ENCODE data around the gene TAPBP. TPM values are rescaled to one million over a fixed set of nuclear protein-coding genes. Genes with fewer than 3 reads are reported as not detected.

The TAPBP gene
- total and polyA plus RNA-seq, 9 of the 15 experiments (the other 6 are each of a cell fraction or from before 2014, with no cell fraction given), result 5.6 to 74.0 (median 22.3) TPM

DNA sequence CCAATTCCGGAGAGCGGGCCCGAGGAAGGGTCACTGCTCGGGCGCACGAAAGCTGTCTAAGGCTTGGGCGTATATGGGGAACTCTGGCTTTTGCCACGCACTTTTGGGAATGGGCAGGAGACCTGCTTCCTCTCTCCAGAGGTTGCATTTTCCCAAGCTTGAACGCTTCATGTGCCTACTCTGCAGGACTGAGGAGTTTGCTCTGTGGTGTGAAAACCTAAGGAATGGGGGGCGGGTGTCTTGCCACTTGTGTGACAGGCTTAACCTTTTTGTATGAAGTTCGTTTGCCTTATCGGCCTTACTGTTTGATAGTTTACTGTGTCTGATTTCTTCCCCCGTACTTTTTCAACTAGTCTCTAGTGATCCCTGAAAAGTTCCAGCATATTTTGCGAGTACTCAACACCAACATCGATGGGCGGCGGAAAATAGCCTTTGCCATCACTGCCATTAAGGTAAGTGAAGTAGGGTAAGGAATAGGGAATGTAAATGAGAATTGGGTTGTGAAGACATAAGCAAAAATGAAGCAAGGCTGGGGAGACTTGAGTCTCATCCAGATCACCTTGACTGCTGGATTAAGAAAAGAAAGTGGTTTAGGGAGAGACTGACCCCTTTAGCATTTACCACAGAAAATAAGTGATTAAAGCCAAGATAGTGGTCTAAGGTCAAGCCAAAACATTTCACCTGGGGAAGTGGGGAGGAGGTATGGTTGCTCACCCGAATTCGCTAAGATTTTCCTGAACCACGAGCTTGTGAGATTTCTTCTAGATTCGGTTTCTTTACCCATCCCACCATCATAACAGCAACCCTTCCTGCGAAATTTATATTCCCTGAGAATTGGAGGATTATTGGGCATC lies 41.4 kb downstream of the TAPBP start (continued):
- TF ChIP-seq TOE1 (IDR thresholded peaks at IDR 0.05; ENCODE audit: borderline replicate concordance), result no peak
- no peak for TF ChIP-seq TOE1 (CRISPR knock-in tag; IDR thresholded peaks at IDR 0.05; ENCODE audit: borderline replicate concordance, low read depth)
- TF ChIP-seq CC2D1A (IDR thresholded peaks at IDR 0.05), result no peak
- TF ChIP-seq ZNF347 (CRISPR knock-in tag; IDR thresholded peaks at IDR 0.05; ENCODE audit: low read depth), result no peak
- TF ChIP-seq ZSCAN29 (IDR thresholded peaks at IDR 0.05), result no peak
- TF ChIP-seq ZNF143 (CRISPR knock-in tag; IDR thresholded peaks at IDR 0.05), result no peak
- TF ChIP-seq, protein P1, sequence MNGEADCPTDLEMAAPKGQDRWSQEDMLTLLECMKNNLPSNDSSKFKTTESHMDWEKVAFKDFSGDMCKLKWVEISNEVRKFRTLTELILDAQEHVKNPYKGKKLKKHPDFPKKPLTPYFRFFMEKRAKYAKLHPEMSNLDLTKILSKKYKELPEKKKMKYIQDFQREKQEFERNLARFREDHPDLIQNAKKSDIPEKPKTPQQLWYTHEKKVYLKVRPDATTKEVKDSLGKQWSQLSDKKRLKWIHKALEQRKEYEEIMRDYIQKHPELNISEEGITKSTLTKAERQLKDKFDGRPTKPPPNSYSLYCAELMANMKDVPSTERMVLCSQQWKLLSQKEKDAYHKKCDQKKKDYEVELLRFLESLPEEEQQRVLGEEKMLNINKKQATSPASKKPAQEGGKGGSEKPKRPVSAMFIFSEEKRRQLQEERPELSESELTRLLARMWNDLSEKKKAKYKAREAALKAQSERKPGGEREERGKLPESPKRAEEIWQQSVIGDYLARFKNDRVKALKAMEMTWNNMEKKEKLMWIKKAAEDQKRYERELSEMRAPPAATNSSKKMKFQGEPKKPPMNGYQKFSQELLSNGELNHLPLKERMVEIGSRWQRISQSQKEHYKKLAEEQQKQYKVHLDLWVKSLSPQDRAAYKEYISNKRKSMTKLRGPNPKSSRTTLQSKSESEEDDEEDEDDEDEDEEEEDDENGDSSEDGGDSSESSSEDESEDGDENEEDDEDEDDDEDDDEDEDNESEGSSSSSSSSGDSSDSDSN (IDR thresholded peaks at IDR 0.05; ENCODE audit: borderline replicate concordance in 1 of 2, low read depth in 2 of 2, low read length in 2 of 2), result no peak
- TF ChIP-seq HDAC1 (IDR thresholded peaks at IDR 0.05), result peak in 1 of 2 experiments; percentile 6; a peak in 1 of 4 replicates
- 0 out of 2 replicates have a peak, but pooled peaks have one; percentile 11 for TF ChIP-seq MTF1 (CRISPR knock-in tag; IDR thresholded peaks at IDR 0.05; ENCODE audit: borderline replicate concordance)
- no peak for TF ChIP-seq FOSL1 (tag; conservative IDR thresholded peaks at IDR 0.05)
- TF ChIP-seq CREM (IDR thresholded peaks at IDR 0.05; ENCODE audit: low read depth), result no peak
- TF ChIP-seq TCF7L2 (IDR thresholded peaks at IDR 0.05; ENCODE audit: low read depth, low read length), result no peak
- TF ChIP-seq ZNF121 (CRISPR knock-in tag; conservative IDR thresholded peaks at IDR 0.05), result no peak; the same call in 1 of the 2 replicates
- TF ChIP-seq, protein P2, sequence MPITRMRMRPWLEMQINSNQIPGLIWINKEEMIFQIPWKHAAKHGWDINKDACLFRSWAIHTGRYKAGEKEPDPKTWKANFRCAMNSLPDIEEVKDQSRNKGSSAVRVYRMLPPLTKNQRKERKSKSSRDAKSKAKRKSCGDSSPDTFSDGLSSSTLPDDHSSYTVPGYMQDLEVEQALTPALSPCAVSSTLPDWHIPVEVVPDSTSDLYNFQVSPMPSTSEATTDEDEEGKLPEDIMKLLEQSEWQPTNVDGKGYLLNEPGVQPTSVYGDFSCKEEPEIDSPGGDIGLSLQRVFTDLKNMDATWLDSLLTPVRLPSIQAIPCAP (CRISPR knock-in tag; IDR thresholded peaks at IDR 0.05; ENCODE audit: borderline replicate concordance), result no peak
- no peak for TF ChIP-seq CBFA2T2 (conservative IDR thresholded peaks at IDR 0.05)
- no peak for TF ChIP-seq SMAD3 (CRISPR knock-in tag; conservative IDR thresholded peaks at IDR 0.05)
- TF ChIP-seq BMI1 (IDR thresholded peaks at IDR 0.05; ENCODE audit: low read length), result no peak
- no peak for TF ChIP-seq GATAD2B (IDR thresholded peaks at IDR 0.05; ENCODE audit: borderline replicate concordance)
- no peak for TF ChIP-seq SMAD1 (IDR thresholded peaks at IDR 0.05; ENCODE audit: low read depth, low read length, partially characterized antibody)
- TF ChIP-seq ZNF717 (CRISPR knock-in tag; IDR thresholded peaks at IDR 0.05), result no peak
- no peak for TF ChIP-seq ELF1 (tag; IDR thresholded peaks at IDR 0.05)
- no peak for TF ChIP-seq SRSF1 (IDR thresholded peaks at IDR 0.05; ENCODE audit: low read depth, low read length)
- peak; percentile 26 for TF ChIP-seq SIRT6 (IDR thresholded peaks at IDR 0.05; ENCODE audit: low read depth, low read length)
- TF ChIP-seq, protein P3, sequence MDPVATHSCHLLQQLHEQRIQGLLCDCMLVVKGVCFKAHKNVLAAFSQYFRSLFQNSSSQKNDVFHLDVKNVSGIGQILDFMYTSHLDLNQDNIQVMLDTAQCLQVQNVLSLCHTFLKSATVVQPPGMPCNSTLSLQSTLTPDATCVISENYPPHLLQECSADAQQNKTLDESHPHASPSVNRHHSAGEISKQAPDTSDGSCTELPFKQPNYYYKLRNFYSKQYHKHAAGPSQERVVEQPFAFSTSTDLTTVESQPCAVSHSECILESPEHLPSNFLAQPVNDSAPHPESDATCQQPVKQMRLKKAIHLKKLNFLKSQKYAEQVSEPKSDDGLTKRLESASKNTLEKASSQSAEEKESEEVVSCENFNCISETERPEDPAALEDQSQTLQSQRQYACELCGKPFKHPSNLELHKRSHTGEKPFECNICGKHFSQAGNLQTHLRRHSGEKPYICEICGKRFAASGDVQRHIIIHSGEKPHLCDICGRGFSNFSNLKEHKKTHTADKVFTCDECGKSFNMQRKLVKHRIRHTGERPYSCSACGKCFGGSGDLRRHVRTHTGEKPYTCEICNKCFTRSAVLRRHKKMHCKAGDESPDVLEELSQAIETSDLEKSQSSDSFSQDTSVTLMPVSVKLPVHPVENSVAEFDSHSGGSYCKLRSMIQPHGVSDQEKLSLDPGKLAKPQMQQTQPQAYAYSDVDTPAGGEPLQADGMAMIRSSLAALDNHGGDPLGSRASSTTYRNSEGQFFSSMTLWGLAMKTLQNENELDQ (CRISPR knock-in tag; IDR thresholded peaks at IDR 0.05; ENCODE audit: borderline replicate concordance), result no peak
- no peak; the same call in 1 of the 2 replicates for TF ChIP-seq RUNX1 (IDR thresholded peaks at IDR 0.05; ENCODE audit: low read depth)

Measured in K562 (cell line).